Epithelial cell of prostate (primary cell): ENCODE data around the gene UBASH3B.
A peak's percentile ranks its signal among the peaks of the same experiment; 100 is the strongest.
"Not testable (repeated sequence)": the region's sequence is repeated elsewhere in the genome, so short reads cannot be mapped to it uniquely, and the experiment has no call there.

Source experiments
- DNase-seq: peaks from one replicate; pipeline ENCODE4 v3.0.0-alpha.2; 2011; ENCODE audit warnings: low read depth, low spot score
- H3K27ac ChIP-seq: fragments of 450-650 bp; 2 replicates; pipeline ENCODE4 v1.5.1; 2017; ENCODE audit warnings: mild to moderate bottlenecking

Gene UBASH3B

GRCh38 chr11:122655527-122656072, at the start of gene UBASH3B:
TSS of gene UBASH3B (plus strand) at chr11:122655722. CDS start at chr11:122656050, 328 bp downstream.
- H3K27ac ChIP-seq, result peak within 1 kb of the TSS; percentile 88
- DNase-seq, result no peak

DNA sequence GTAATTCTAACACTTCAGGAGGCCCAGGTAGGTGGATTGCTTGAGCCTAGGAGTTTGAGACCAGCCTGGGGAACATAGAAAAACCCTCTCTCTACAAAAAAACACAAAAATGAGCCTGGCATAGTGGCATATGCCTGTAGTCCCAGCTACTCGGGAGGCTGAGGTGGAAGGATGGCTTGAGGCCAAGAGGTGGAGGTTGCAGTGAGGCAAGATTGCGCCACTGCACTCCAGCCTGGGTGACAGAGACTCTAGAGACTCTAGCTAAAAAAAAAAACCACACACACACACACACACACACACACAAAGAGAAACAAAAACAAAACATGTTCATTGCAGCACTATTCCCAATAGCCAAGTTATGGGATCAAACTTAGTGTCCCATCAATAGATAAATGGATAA, 48.4 kb upstream of the UBASH3B start:
- not testable (repeated sequence) for DNase-seq, H3K27ac ChIP-seq

DNA sequence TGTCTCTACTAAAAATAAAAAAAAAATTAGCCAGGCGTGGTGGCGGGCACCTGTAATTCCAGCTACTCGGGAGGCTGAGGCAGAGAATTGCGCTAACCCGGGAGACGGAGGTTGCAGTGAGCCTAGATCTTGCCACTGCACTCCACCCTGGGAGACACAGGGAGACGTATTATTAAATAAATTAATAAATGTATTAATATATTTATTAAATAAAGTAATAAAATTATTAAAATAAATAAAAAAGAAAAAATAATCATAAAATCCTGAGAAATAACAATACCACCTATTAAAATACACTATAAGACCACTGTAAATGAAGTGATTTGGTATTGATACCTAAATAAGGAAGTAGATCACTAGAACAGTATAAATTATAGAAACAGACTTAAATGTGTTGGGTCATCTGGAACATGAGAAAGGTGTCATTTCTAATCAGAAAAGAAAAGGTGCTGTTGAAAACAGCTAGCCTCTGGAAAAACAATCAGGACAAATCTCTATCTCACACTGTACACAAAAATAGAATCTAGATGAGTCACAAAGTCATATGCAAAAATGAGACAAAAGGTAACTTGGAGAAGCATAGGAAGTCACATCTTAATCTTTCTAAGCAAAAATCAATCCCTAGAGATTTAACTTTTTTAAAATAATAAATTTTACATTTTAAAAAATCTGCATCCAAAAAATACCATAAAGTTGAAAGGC, 43.2 kb upstream of the UBASH3B start:
- DNase-seq, result no peak

GRCh38 chr11:122616718-122617117, 38.8 kb upstream of the UBASH3B start:
- no peak overlapping the region for H3K27ac ChIP-seq
- no peak for DNase-seq

More for the DNA sequence above, 43.2 kb upstream of the UBASH3B start:
- no peak overlapping the region for H3K27ac ChIP-seq

DNA sequence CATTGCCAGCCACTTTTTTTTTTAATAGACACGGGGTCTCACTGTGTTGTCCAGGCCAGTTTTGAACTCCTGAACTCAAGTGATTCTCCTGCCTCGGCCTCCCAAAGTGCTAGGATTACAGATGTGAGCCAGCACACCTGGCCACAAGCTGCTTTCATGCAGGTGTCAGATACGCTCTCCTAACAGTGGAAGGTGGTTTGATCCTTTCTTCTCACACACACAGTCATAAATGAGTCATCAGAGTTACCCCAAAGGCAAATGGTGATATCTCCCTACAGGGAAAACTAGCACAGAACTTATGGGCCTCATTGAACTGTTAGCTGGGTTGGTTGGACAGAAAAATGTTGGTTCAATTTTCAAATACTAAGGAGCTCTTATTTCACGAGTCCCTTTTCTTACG, 38.2 kb upstream of the UBASH3B start:
- no peak overlapping the region for H3K27ac ChIP-seq
- DNase-seq, result peak; percentile 36

DNA sequence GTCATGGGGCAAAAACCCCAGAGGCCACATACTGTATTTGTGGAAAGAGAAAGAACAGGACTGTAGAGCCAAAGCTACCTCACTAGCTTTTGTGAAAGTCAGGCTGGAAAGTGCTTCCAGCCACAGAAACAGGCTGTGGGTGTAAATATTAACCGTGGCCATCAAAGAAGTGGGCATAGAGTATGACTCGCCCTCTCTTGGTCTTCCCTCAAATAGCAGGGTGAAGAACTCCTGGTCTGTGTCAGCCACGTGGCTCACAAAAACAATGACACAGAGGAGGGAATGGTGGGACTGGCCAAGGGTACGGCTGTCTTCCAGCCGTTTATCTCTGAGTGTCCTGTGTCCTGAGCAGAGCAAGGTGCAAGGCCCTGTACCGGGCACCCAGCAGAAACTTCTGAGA, 37.6 kb upstream of the UBASH3B start:
- no peak for DNase-seq
- H3K27ac ChIP-seq, result no peak overlapping the region

DNA sequence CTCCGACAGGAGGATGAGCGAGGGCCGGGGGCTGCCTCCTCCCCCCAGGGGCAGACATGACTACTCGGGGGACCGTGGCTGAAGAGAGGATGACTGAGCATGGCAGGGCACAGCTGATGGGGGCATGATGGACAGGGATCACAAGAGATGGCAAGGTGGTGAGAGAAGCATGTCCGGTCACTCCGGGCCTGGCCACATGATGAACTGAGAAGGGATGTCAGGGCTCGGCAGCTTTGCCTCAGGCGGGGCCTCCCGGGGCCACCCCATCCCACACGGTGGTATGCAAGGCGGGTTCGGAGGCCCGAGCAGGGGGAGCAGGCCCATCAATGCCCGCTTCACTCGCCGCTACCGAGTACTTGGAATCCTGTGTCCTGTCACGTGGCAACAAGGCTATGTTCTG, 36.6 kb upstream of the UBASH3B start:
- no peak overlapping the region for H3K27ac ChIP-seq
- no peak for DNase-seq

DNA sequence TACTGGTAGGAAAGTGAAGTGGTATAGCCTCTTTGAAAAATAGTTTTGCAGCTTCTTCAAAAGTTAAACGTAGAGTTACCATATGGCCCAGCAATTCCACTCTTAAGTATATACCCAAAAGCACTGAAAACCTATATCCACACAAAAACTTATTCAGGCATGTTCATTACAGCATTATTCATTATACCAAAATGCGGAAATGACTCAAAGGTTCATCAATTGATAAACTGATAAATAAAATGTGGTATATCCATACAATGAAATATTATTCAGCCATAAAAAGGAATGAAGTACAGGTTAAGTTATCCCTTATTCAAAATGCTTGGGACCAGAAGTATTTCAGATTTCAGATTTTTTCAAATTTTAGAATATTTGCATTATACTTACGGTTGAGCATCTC, 35.8 kb upstream of the UBASH3B start:
- H3K27ac ChIP-seq, result no peak overlapping the region
- DNase-seq, result no peak

GRCh38 chr11:122625501-122625900, 30.0 kb upstream of the UBASH3B start:
- H3K27ac ChIP-seq, DNase-seq: not testable (repeated sequence)

DNA sequence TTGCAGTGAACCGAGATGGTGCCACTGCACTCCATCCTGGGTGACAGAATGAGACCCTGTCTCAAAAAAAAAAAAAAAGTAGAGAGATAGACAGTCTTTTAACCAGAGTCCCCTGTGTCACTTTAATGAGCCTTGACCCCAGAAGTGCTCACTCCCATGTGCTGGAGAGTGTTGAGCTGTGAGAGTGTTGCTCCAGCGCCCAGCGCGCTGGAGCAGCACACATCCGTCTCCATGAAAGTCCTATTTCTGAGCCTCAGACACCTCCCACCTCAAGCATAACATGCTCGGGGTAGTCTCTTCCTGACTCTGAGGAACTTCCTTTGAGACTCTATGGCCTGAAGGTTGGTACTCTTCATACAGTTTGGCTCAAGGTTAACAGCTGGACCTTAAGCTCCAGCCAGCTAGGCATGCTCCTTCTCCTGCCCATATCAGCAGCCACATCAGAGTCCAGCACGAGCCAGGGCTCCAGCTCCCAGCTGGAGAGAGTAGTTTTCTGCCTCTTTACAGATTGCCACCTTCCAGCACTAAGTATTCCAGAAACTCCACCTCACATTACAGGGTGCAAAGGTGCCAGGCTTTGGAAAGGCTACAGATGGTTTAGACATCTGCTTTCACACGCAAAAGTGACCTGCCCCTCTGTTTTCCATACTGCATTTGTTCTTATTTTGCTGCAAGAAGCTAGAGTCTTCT, 29.4 kb upstream of the UBASH3B start:
- no peak for DNase-seq
- H3K27ac ChIP-seq, result no peak overlapping the region

DNA sequence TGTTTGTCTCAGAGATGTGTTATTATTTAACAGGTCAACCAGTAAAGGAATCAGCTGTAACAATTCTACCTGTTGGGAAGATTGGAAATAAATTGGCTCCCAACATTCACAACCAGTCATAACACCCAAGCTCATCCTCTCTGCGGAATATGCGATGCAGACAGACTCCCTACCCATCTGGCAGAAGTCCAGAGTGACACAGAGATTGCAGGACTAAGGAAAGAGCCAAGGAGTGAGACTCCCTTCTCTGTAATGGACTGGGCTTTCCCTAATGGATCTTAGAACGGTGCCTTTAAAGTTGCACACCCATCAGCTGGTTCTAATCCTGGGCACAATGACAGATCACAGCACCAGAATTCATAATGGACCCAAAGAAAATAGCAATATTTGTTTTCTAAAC, 27.8 kb upstream of the UBASH3B start:
- no peak for DNase-seq
- no peak overlapping the region for H3K27ac ChIP-seq

- no peak overlapping the region for H3K27ac ChIP-seq
- no peak for DNase-seq
Observed at GRCh38 chr11:122628810-122629555, 26.5 kb upstream of the UBASH3B start.

GRCh38 chr11:122632181-122632824, 23.2 kb upstream of the UBASH3B start:
- no peak for DNase-seq
- H3K27ac ChIP-seq, result peak overlapping the region; percentile 89

GRCh38 chr11:122633219-122633829, 22.2 kb upstream of the UBASH3B start:
- peak overlapping the region; percentile 89 for H3K27ac ChIP-seq
- no peak for DNase-seq

GRCh38 chr11:122634501-122634900, 21.0 kb upstream of the UBASH3B start:
- peak overlapping the region; percentile 89 for H3K27ac ChIP-seq
- DNase-seq, result no peak

- H3K27ac ChIP-seq, result no peak overlapping the region
- no peak for DNase-seq
Observed at GRCh38 chr11:122637541-122637940, 18.0 kb upstream of the UBASH3B start.

DNA sequence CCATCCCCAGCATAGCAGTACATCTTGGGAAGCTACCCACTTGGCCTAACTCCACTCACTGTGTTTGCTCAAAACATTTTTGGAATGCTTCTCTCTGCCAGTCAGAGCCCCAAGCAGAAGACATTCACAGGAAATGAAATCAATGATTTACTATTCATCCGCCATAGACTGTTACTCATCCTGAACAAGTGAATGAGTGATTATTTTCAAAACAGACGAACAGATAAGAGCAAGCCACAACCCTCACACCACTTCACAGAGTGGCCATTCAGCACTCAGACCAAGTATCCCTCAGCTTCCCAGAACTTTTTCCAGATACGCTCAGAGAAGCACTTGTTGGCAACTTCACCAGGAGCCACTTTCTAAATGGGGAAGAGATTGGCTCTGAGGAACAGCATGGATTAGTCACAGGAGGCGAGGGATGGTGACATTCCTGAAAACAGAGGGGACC, 13.0 kb upstream of the UBASH3B start:
- peak overlapping the region; percentile 87 for H3K27ac ChIP-seq
- DNase-seq, result no peak

DNA sequence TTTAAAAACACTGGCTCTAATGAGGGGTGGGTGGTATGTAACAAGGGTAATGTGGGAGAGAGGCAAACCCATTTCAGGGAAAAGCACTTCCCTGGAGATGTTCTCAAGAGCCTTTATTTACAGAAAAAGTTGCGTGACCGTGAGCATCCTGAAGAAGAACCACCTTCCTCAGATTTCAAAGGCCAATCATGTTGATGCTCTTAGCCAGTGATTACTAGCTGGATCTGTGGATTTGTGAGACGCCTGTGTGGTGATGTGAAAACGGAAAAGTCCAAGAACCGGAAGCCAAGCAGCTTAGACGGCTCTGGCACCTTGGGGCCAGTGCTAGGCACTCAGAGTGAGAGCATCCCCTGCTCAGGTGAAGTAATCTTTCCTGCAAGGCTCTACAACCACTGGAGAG, 12.6 kb upstream of the UBASH3B start:
- no peak for DNase-seq
- peak overlapping the region; percentile 87 for H3K27ac ChIP-seq

DNA sequence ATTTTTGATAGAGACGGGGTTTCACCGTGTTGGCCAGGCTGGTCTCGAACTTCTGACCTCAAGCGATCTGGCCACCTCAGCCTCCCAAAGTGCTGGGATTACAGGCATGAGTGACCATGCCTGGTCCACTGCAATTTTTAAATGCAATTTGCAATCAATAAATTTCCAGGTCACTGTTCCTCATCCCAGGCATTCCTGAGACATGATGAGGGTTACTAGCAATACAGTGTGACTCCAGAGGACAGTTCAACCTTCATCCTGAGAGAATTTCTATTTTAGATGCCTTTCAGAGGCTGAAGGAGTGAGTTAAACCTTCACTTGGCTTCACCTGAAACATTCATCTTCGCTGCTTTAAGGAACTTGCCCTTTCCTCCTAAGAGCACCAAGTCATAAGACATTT, 9.7 kb upstream of the UBASH3B start:
- no peak for DNase-seq

More for the DNA sequence above, 9.7 kb upstream of the UBASH3B start:
- H3K27ac ChIP-seq, result peak overlapping the region; percentile 68
